Trophoblast cell (in vitro differentiated cells and primary cell): ENCODE data around the gene ASXL2.
"Not testable (repeated sequence)": the region's sequence is repeated elsewhere in the genome, so short reads cannot be mapped to it uniquely, and the experiment has no call there.

Source experiments
- DNase-seq, 2 donors: peaks; one replicate each; pipeline ENCODE4 v3.0.0-alpha.2; 2016
- H2AFZ ChIP-seq: 2 replicates; pipeline ENCODE4 v1.6.1; 2013; ENCODE audit warnings: low read length, moderate library complexity, mild to moderate bottlenecking; ENCODE audit not compliant: insufficient read depth, poor library complexity
- H2AK5ac ChIP-seq: 2 replicates; pipeline ENCODE4 v1.6.1; 2013; ENCODE audit warnings: mild to moderate bottlenecking, low read length
- H2BK120ac ChIP-seq: 2 replicates; pipeline ENCODE4 v1.6.1; 2013; ENCODE audit warnings: low read length, mild to moderate bottlenecking, moderate library complexity; ENCODE audit not compliant: insufficient read depth, poor library complexity
- H2BK12ac ChIP-seq: 2 replicates; pipeline ENCODE4 v1.6.1; 2013; ENCODE audit warnings: mild to moderate bottlenecking, low read length, moderate library complexity
- H2BK5ac ChIP-seq: 2 replicates; pipeline ENCODE4 v1.6.1; 2013; ENCODE audit warnings: low read length, low read depth, moderate library complexity, mild to moderate bottlenecking; ENCODE audit not compliant: poor library complexity
- H3K14ac ChIP-seq: 2 replicates; pipeline ENCODE4 v1.6.1; 2013; ENCODE audit warnings: mild to moderate bottlenecking, low read length
- H3K18ac ChIP-seq: 2 replicates; pipeline ENCODE4 v1.6.1; 2013; ENCODE audit warnings: mild to moderate bottlenecking, low read length
- H3K23ac ChIP-seq: 2 replicates; pipeline ENCODE4 v1.6.1; 2013; ENCODE audit warnings: low read length
- H3K27ac ChIP-seq: 2 replicates; pipeline ENCODE4 v1.5.1; 2013; ENCODE audit warnings: low read depth, mild to moderate bottlenecking, inconsistent platforms, low read length, moderate library complexity
- H3K27me3 ChIP-seq: 2 replicates; pipeline ENCODE4 v1.6.1; 2013; ENCODE audit warnings: inconsistent platforms, mild to moderate bottlenecking, low read length, moderate library complexity; ENCODE audit not compliant: insufficient read depth
- H3K36me3 ChIP-seq, 2 experiments: 1 replicate in 1 of 2; 2 replicates in 1 of 2; pipeline ENCODE4 v1.6.1; 2013; ENCODE audit warnings: low read length in 2 of 2, mild to moderate bottlenecking in 2 of 2, moderate library complexity in 1 of 2; ENCODE audit not compliant: insufficient read depth in 2 of 2, control insufficient read depth in 1 of 2
- H3K4ac ChIP-seq: 2 replicates; pipeline ENCODE4 v1.6.1; 2013; ENCODE audit warnings: low read depth, mild to moderate bottlenecking, low read length, moderate library complexity
- H3K4me1 ChIP-seq, 2 experiments: 1 replicate in 1 of 2; 2 replicates in 1 of 2; pipeline ENCODE4 v1.6.1; 2013; ENCODE audit warnings: low read length in 2 of 2, mild to moderate bottlenecking in 2 of 2, moderate library complexity in 1 of 2; ENCODE audit not compliant: insufficient read depth in 2 of 2, control insufficient read depth in 1 of 2
- H3K4me2 ChIP-seq: 2 replicates; pipeline ENCODE4 v1.6.1; 2013; ENCODE audit warnings: inconsistent platforms, mild to moderate bottlenecking, low read length, moderate library complexity
- H3K4me3 ChIP-seq: 2 replicates; pipeline ENCODE4 v1.5.1; 2013; ENCODE audit warnings: mild to moderate bottlenecking, low read depth, low read length, inconsistent platforms
- H3K79me1 ChIP-seq: one replicate; pipeline ENCODE4 v1.6.1; 2013; ENCODE audit warnings: low read length
- H3K79me2 ChIP-seq: 2 replicates; pipeline ENCODE4 v1.6.1; 2013; ENCODE audit warnings: low read length, mild to moderate bottlenecking; ENCODE audit not compliant: control insufficient read depth, insufficient read depth, poor library complexity
- H3K9ac ChIP-seq: 2 replicates; pipeline ENCODE4 v1.6.1; 2013; ENCODE audit warnings: mild to moderate bottlenecking, low read length
- H3K9me3 ChIP-seq: 2 replicates; pipeline ENCODE4 v1.6.1; 2013; ENCODE audit warnings: low read depth, mild to moderate bottlenecking, control low read depth, inconsistent platforms, low read length; ENCODE audit not compliant: insufficient read depth
- H4K12ac ChIP-seq: 2 replicates; pipeline ENCODE4 v1.6.1; 2013; ENCODE audit warnings: low read depth, mild to moderate bottlenecking, low read length, moderate library complexity
- H4K8ac ChIP-seq: 2 replicates; pipeline ENCODE4 v1.6.1; 2013; ENCODE audit warnings: low read depth, mild to moderate bottlenecking, low read length, moderate library complexity
- H4K91ac ChIP-seq: one replicate; pipeline ENCODE4 v1.6.1; 2013; ENCODE audit warnings: low read depth, mild to moderate bottlenecking, low read length, moderate library complexity
- WGBS: extraction: QIAGEN DNeasy Blood & Tissue Kit; methylation state at CpG from one replicate; pipeline ENCODE4 v1.1.7; 2013; ENCODE audit warnings: missing lambda C conversion rate; ENCODE audit not compliant: insufficient read length, insufficient coverage; ENCODE audit errors: extremely low coverage; 5-methylcytosine and 5-hydroxymethylcytosine counted together

The ASXL2 gene

GRCh38 chr2:25896308-25896707 is 18.0 kb upstream of the ASXL2 start:
- not testable (repeated sequence) for H3K14ac ChIP-seq, H3K79me1 ChIP-seq, H3K27me3 ChIP-seq, H2AK5ac ChIP-seq, DNase-seq, H3K79me2 ChIP-seq, H3K18ac ChIP-seq, H3K4me2 ChIP-seq, H3K4me1 ChIP-seq, H3K4ac ChIP-seq, H3K23ac ChIP-seq, H4K12ac ChIP-seq, H3K9me3 ChIP-seq, H3K4me3 ChIP-seq, H3K27ac ChIP-seq, H4K8ac ChIP-seq, H2BK5ac ChIP-seq, H3K9ac ChIP-seq, H3K36me3 ChIP-seq, H2AFZ ChIP-seq, H2BK12ac ChIP-seq, H4K91ac ChIP-seq, H2BK120ac ChIP-seq
- whole genome bisulfite sequencing, result no CpG with 5 or more reads among the region's 9 CpGs

- H2BK5ac ChIP-seq, result no peak overlapping the region
- no peaks in the 10 kb centered on the region for H3K27me3 ChIP-seq
- H3K79me1 ChIP-seq, result no peaks in the 10 kb centered on the region
- H2BK120ac ChIP-seq, result no peak overlapping the region
- H4K91ac ChIP-seq, result no peak overlapping the region
- no peak overlapping the region for H3K9ac ChIP-seq
- no peak overlapping the region for H4K8ac ChIP-seq
- no peaks in the 10 kb centered on the region for H3K4me1 ChIP-seq
- H3K27ac ChIP-seq, result no peak overlapping the region
- no peaks in the 10 kb centered on the region for H3K36me3 ChIP-seq
- no peak overlapping the region for H4K12ac ChIP-seq
- no peak overlapping the region for H3K4me3 ChIP-seq
- H3K4ac ChIP-seq, result no peak overlapping the region
- H2AFZ ChIP-seq, result no peak overlapping the region
- H3K79me2 ChIP-seq, result no peaks in the 10 kb centered on the region
- no peak overlapping the region for H3K18ac ChIP-seq
- no peak overlapping the region for H3K4me2 ChIP-seq
- no peak overlapping the region for H3K14ac ChIP-seq
- DNase-seq, result no peak
- H2BK12ac ChIP-seq, result no peak overlapping the region
- no peak overlapping the region for H2AK5ac ChIP-seq
- no peaks in the 10 kb centered on the region for H3K9me3 ChIP-seq
- H3K23ac ChIP-seq, result no peak overlapping the region
These were observed 17.3 kb upstream of the ASXL2 start for GRCh38 chr2:25895610-25896009.

- Histone ChIP-seq H4K12ac (no peak overlapping the region), H4K91ac (no peak overlapping the region), H3K9me3 (no peaks in the 10 kb centered on the region), H3K14ac (no peak overlapping the region), H2AFZ (no peak overlapping the region), H2BK120ac (no peak overlapping the region), H3K4me1 (no peaks in the 10 kb centered on the region), H3K27me3 (no peaks in the 10 kb centered on the region), H3K4me2 (no peak overlapping the region), H3K79me2 (no peaks in the 10 kb centered on the region), H3K36me3 (no peaks in the 10 kb centered on the region), H3K18ac (no peak overlapping the region), H3K27ac (no peak overlapping the region), H3K4ac (no peak overlapping the region), H3K4me3 (no peak overlapping the region), H2BK5ac (no peak overlapping the region), H3K9ac (no peak overlapping the region), H4K8ac (no peak overlapping the region), H3K79me1 (no peaks in the 10 kb centered on the region), H3K23ac (no peak overlapping the region), H2AK5ac (no peak overlapping the region), H2BK12ac (no peak overlapping the region)
- no peak for DNase-seq
- no CpG with 5 or more reads among the region's 7 CpGs for whole genome bisulfite sequencing
These were observed 16.7 kb upstream of the ASXL2 start for GRCh38 chr2:25895018-25895417.

GRCh38 chr2:25894135-25894830 is 16.0 kb upstream of the ASXL2 start:
- H3K79me2 ChIP-seq, result no peaks in the 10 kb centered on the region
- H4K91ac ChIP-seq, result no peak overlapping the region
- no peak overlapping the region for H3K9ac ChIP-seq
- no peak overlapping the region for H4K12ac ChIP-seq
- no peak overlapping the region for H3K4me2 ChIP-seq
- no peak overlapping the region for H2AK5ac ChIP-seq
- WGBS, result no CpG with 5 or more reads among the region's 8 CpGs
- H2BK12ac ChIP-seq, result no peak overlapping the region
- no peaks in the 10 kb centered on the region for H3K79me1 ChIP-seq
- no peak overlapping the region for H3K4ac ChIP-seq
- H3K23ac ChIP-seq, result no peak overlapping the region
- no peak overlapping the region for H2AFZ ChIP-seq
- no peaks in the 10 kb centered on the region for H3K4me1 ChIP-seq
- no peak for DNase-seq
- H3K36me3 ChIP-seq, result no peaks in the 10 kb centered on the region
- H3K27ac ChIP-seq, result no peak overlapping the region
- H4K8ac ChIP-seq, result no peak overlapping the region
- H2BK120ac ChIP-seq, result no peak overlapping the region
- H3K14ac ChIP-seq, result no peak overlapping the region
- H3K9me3 ChIP-seq, result no peaks in the 10 kb centered on the region
- H3K4me3 ChIP-seq, result no peak overlapping the region
- H3K27me3 ChIP-seq, result no peaks in the 10 kb centered on the region
- H2BK5ac ChIP-seq, result no peak overlapping the region
- H3K18ac ChIP-seq, result no peak overlapping the region
